A673 (cell line): ENCODE measurements around the gene TSR1. TPM values are rescaled to one million over a fixed set of nuclear protein-coding genes. Genes with fewer than 3 reads are reported as not detected.

ENCODE experiments used
- BruUV-seq: library from RNA; stranded (reverse); fragments of 400-500 nt; replicated peaks from 2 replicates; lab custom pipeline; 2021; lab: Mats Ljungman, UMichigan
- CTCF ChIA-PET: fragments of 300-600 bp; sonication (Branson Sonifier 250); formaldehyde crosslinking; loops from one replicate; lab custom pipeline; 2022; ENCODE audit warnings: antibody characterized with exemption; lab: Charles Lee
- POLR2A ChIA-PET: fragments of 300-600 bp; sonication (Branson Sonifier 250); formaldehyde crosslinking; loops from one replicate; lab custom pipeline; 2022; ENCODE audit warnings: antibody characterized with exemption; ENCODE audit not compliant: low non-redundant PET; lab: Charles Lee
- DNase-seq: peaks from one replicate; pipeline ENCODE4 v3.0.0-alpha.2; 2015; ENCODE audit warnings: low spot score
- H3K27ac ChIP-seq: fragments of 200-600 bp; sonication (generic); 2 replicates; pipeline ENCODE4 v1.5.1; 2016; ENCODE audit warnings: mixed run types, low read depth, mild to moderate bottlenecking, mixed read lengths, antibody characterized with exemption, low read length; ENCODE audit not compliant: poor library complexity, severe bottlenecking
- H3K27me3 ChIP-seq: fragments of 200-600 bp; sonication (generic); replicated peaks from 2 replicates; pipeline ENCODE4 v1.6.1; 2017; ENCODE audit warnings: mixed run types, low read depth, mild to moderate bottlenecking, mixed read lengths, antibody characterized with exemption, low read length; ENCODE audit not compliant: insufficient read depth, poor library complexity
- H3K36me3 ChIP-seq: fragments of 200-600 bp; sonication (generic); 2 replicates; pipeline ENCODE4 v1.6.1; 2016; ENCODE audit warnings: mixed run types, mild to moderate bottlenecking, mixed read lengths, antibody characterized with exemption, low read length; ENCODE audit not compliant: insufficient read depth, poor library complexity, severe bottlenecking
- H3K4me1 ChIP-seq: fragments of 200-600 bp; sonication (generic); 2 replicates; pipeline ENCODE4 v1.6.1; 2017; ENCODE audit warnings: mixed run types, mild to moderate bottlenecking, mixed read lengths, antibody characterized with exemption, low read length; ENCODE audit not compliant: insufficient read depth, poor library complexity, severe bottlenecking
- H3K4me3 ChIP-seq: fragments of 200-600 bp; sonication (generic); 2 replicates; pipeline ENCODE4 v1.5.1; 2016; ENCODE audit warnings: low read depth, mixed run types, mild to moderate bottlenecking, mixed read lengths, low read length; ENCODE audit not compliant: poor library complexity, severe bottlenecking
- H3K9me3 ChIP-seq: fragments of 200-600 bp; sonication (generic); 2 replicates; pipeline ENCODE4 v1.6.1; 2016; ENCODE audit warnings: mixed run types, low read depth, mild to moderate bottlenecking, mixed read lengths, antibody characterized with exemption, low read length; ENCODE audit not compliant: poor library complexity, severe bottlenecking
- EZH2 ChIP-seq: fragments of 200-600 bp; sonication (generic); IDR thresholded peaks from 2 replicates; pipeline ENCODE4 v1.6.1; 2017; ENCODE audit warnings: borderline replicate concordance, low read depth, mild to moderate bottlenecking, mixed read lengths, antibody characterized with exemption, low read length; ENCODE audit not compliant: poor library complexity, severe bottlenecking
- intact Hi-C: fragments of 100-400 bp; cut with micrococcal nuclease; formaldehyde crosslinking; loops from one replicate; pipeline ENCODE4 v1.10.0; 2022; ENCODE audit not compliant: unreplicated experiment
- total RNA-seq: library from RNA; stranded (reverse); gene quantifications from 2 replicates; pipeline ENCODE4 v1.2.3, GENCODE V29; 2021
- TF ChIP-seq, protein P1 (sequence below): fragments of 300-800, 200-600 bp; sonication (generic); conservative IDR thresholded peaks from 2 replicates; pipeline ENCODE4 v1.5.1; 2017; ENCODE audit warnings: low read depth, mild to moderate bottlenecking, antibody characterized with exemption, low read length, moderate library complexity, mixed read lengths

Gene TSR1
- total RNA-seq, 1 experiment from 2014 or later, result 91.0 TPM

DNA sequence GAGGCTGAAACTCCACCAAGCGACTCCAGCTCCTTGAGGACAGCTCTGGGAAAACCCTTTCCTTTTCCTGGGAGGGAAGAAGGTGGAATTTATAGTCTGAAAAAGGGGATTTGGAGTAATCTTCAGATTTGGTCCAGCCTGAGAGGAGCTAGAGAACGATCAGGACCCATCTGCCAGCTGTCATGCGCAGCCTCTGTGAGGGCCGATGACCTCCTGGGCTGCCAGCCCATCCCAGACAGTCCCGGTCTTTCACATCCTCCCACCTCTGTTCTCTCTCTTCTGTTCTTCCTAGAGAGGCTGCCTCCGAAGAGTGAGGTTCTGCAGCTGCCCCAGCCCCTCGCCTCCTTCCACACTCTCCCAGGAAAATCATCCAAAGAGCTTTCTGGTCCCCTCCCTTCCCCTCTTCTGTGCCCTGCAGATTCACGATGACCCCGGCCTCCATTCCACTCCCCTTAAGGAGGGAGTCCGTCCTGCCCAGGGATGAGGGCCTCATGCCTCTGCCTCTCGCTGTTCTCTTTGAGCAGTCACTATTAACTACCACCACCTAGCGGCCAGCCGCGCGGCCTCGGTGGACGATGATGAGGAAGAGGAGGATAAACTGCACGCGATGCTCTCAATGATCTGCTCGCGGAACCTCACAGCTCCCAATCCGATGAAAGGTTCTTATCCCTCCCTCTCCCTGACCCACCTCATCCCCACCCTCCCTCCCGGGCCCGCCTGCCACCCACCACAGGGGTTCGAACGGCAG, 30.7 kb upstream of the TSR1 start:
- ChIA-PET CTCF (interaction anchor here (0.7 kb wide), 1 partner anchor 16 kb away, joined by 3 read pairs; no protein-coding TSS in a partner anchor), POLR2A (no interaction called here)
- Histone ChIP-seq H3K27me3 (no peaks in the 10 kb centered on the region), H3K4me1 (peaks cover 5% of the 10 kb centered on the region), H3K27ac (peak overlapping the region; percentile 30), H3K36me3 (peaks cover 8% of the 10 kb centered on the region), H3K4me3 (no peak overlapping the region), H3K9me3 (no peaks in the 10 kb centered on the region)
- BruUV-seq, result no TSS peak
- intact Hi-C loops, result no loop called here
- DNase-seq, result no peak
- TF ChIP-seq EZH2, result no peak
- TF ChIP-seq, protein P1, sequence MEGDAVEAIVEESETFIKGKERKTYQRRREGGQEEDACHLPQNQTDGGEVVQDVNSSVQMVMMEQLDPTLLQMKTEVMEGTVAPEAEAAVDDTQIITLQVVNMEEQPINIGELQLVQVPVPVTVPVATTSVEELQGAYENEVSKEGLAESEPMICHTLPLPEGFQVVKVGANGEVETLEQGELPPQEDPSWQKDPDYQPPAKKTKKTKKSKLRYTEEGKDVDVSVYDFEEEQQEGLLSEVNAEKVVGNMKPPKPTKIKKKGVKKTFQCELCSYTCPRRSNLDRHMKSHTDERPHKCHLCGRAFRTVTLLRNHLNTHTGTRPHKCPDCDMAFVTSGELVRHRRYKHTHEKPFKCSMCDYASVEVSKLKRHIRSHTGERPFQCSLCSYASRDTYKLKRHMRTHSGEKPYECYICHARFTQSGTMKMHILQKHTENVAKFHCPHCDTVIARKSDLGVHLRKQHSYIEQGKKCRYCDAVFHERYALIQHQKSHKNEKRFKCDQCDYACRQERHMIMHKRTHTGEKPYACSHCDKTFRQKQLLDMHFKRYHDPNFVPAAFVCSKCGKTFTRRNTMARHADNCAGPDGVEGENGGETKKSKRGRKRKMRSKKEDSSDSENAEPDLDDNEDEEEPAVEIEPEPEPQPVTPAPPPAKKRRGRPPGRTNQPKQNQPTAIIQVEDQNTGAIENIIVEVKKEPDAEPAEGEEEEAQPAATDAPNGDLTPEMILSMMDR, result no peak

DNA sequence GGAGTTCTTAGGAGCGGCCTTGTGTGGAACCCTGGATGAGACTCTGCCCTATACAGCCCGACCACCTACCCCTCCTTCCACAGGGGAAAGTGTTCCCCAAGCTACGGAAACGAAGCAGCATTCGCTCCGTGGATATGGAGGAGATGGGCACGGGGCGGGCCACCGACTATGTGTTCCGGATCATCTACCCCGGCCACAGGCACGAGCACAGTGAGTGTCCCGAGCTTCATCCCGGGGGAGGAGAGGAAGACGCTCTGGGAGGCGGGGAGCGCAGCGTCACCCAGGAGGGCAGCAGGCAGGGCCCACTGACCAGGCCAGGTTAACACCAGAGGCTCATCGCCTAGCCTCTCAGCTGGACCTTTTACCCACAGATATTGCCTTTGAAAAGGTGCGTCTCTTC, 28.9 kb upstream of the TSR1 start:
- BruUV-seq, result no TSS peak
- CTCF ChIA-PET, result no interaction called here
- TF ChIP-seq, protein P1, result no peak
- no peak for TF ChIP-seq EZH2
- Histone ChIP-seq H3K9me3 (no peaks in the 10 kb centered on the region), H3K27me3 (no peaks in the 10 kb centered on the region), H3K4me1 (peaks cover 5% of the 10 kb centered on the region), H3K36me3 (peaks cover 4% of the 10 kb centered on the region), H3K27ac (no peak overlapping the region), H3K4me3 (no peak overlapping the region)
- intact Hi-C loops, result no loop called here
- POLR2A ChIA-PET, result no interaction called here
- no peak for DNase-seq

DNA sequence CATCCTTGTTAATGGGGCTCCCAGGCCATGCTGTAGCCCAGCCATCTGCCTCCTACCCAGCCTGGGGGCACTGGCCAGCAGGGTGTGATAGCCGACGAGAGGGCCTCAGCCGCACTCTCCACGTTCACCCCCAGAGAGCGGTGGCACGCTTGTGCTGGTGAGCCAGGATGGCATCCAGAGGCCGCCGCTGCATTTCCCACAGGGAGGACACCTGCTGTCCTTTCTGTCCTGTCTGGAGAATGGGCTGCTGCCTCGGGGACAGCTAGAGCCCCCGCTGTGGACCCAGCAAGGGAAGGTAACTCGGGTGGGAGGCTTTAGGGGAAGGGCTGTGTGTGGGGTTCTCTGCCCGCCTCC, 28.5 kb upstream of the TSR1 start:
- Histone ChIP-seq H3K27ac (no peak overlapping the region), H3K4me1 (peaks cover 6% of the 10 kb centered on the region), H3K27me3 (no peaks in the 10 kb centered on the region), H3K4me3 (no peak overlapping the region), H3K36me3 (peaks cover 4% of the 10 kb centered on the region), H3K9me3 (no peaks in the 10 kb centered on the region)
- CTCF ChIA-PET, result no interaction called here
- POLR2A ChIA-PET, result no interaction called here
- DNase-seq, result no peak
- intact Hi-C loops, result no loop called here
- TF ChIP-seq EZH2, result no peak
- TF ChIP-seq, protein P1, result no peak
- no TSS peak for BruUV-seq
